RKO (cell line): Measurements from ENCODE around the gene CISH.

Experiments
- DNase-seq: peaks from one replicate; pipeline ENCODE4 v3.0.0-alpha.2; 2016; ENCODE audit warnings: low spot score

The CISH gene, protein sequence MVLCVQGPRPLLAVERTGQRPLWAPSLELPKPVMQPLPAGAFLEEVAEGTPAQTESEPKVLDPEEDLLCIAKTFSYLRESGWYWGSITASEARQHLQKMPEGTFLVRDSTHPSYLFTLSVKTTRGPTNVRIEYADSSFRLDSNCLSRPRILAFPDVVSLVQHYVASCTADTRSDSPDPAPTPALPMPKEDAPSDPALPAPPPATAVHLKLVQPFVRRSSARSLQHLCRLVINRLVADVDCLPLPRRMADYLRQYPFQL

GRCh38 chr3:50611464-50612233, at the start of gene CISH:
Gene CISH, minus strand, starts transcription at chr3:50611774. Its CDS starts 124 bp downstream, at chr3:50611650.
- peak; percentile 96 for DNase-seq

DNA sequence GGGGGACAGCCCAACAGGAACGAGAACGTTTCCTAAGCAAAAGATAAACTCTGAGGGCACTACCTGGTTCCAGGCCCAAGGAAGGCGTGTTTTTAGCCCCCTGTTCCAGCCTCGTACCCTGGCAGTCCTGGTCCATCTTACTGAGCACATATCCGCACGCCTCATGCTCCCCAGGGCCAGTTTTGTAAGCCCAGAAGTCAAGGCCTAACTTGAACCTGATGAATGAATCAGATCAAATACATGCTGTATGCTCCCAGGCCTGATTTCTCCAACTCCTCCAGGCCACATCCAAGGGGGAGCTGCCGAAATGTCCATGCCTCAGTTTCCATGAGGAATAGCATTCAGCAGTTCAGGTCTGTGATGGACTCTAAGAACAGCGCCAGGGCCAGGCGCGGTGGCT, 48.8 kb upstream of the CISH start:
- no peak for DNase-seq

- DNase-seq: no peak
Measured at GRCh38 chr3:50658831-50659230, 47.3 kb upstream of the CISH start.

DNA sequence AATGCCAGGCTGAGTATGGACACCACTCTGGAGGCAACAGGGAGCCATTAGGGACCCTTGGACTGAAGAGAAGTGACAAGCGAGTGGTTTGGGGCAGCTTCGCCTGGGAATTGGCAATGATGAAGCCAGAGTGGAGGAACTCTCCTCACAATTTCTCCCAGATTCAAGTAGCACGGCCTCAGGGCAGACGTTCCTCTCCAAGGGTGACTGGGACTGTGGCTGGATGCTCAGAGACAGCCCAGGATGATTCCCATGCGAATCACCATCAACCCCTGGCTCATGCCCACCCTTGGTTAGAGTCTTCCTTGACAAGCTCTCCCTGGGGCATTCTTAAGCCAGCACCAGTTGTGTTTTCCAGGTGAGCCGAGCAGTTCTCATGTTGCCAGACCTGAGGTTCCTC, 46.8 kb upstream of the CISH start:
- no peak for DNase-seq

DNA sequence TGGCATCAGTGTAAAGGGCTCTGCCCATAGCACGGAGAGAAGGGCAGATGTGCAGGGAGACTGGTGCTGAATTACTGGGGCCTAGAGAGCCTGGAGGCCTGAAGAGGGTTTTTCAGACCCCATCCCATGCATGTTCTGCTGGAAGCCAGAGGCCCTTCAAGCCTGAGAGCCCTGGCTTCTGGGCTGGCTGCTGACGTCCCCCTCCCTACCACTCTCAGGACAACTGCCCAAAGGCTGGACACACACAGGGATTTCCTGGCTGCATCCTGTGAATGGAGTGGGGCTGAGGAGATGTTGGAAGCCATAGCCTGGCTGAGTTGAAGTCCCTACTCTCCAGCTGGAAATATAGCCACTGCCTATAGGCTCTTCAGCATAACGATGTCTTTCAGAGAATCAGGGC, 46.2 kb upstream of the CISH start:
- DNase-seq: no peak

GRCh38 chr3:50657407-50657806, 45.8 kb upstream of the CISH start:
- DNase-seq: no peak

DNA sequence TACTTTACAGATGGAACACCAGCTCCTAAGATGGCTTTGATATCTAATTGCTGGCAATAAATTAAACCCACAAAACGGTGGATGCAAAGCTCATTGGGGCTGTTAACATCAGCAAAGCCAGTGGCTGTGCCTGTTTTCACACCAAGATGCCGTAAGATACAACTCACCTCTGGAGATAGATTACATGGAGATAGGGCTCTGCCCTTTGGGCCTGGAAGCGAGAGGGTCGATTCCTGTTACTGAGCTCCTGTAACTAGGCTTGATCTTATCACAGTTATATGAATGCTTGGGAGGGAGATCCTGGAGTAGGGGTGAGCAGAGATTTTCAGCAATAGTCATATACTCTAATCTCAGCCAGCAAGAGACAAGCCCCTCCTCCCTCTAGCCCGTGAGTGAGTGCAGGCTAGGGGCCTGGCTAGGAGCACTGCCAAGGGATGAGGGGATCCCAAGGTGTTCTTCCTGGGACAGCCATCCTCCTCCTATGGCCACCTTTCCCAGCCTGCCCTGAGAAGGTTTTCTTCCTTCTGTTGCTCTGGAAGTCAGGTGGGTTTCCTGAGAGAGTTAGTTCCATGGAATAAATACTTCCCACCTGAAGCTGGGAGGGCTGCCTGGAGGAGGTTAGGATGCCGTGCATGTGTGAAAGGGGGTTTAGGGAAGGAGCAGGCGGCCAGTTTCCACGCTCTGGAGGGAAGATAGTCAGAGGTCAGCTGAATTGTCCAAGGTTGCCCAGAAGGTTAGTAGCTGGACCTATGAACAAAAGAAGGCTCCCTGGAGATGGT, 45.0 kb upstream of the CISH start:
- DNase-seq: no peak

- peak; percentile 5 for DNase-seq
Measured at GRCh38 chr3:50655009-50655830, 43.6 kb upstream of the CISH start.

DNA sequence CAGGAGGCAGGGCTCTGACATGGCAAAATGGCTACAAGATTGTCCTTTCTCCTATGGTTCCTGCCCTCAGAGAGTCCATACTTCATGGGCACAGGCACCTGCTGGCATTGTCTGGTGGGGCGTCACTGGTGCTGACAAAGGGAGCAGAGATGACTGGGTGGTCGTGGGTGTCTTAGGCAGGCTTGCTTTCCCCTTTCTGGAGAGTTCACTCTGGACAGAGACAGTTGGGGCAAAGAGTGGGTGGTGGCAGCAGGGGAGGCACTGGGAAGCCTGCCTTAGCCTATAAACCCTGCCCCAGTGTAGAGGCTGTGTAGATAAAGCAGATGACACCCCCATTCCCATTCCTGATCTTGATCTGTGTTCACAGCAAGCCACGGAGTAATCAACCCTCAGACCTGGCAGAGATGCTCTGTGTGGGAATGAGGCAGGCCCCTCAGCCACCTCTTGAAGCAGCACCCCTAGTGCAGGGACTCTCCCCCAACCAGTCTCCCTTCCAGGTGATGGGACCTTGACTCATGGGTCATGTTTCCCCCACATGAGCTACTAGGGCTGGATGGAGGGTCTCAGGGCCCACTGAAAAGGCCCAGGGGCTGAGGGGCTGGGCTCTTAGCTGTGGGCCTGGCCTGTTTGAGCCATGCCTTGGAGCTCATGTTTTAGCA, 42.5 kb upstream of the CISH start:
- DNase-seq: no peak

- DNase-seq: peak; percentile 32
Measured at GRCh38 chr3:50652709-50653108, 41.1 kb upstream of the CISH start.

- no peak for DNase-seq
Measured at GRCh38 chr3:50651920-50652529, 40.5 kb upstream of the CISH start.

- DNase-seq: no peak
Measured at GRCh38 chr3:50651445-50651844, 39.9 kb upstream of the CISH start.

DNA sequence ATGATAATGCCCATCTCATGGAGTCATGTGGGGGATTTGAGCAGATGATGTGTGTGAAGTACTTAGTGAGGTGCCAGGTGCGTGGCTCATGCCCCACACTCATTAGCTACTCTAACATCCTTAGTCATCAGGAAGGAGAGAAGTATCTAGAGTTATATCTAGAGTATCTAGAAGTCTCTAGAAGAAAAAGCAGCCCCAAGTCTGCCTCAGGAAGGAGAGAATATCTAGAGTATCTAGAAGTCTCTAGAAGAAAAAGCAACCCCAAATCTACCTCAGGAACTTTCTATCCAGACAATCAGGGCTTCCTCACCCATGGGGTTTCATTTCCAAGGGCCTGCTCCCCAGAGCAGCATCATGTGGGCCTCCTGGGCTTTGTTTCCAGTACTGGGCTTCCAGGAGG, 38.4 kb upstream of the CISH start:
- no peak for DNase-seq

DNA sequence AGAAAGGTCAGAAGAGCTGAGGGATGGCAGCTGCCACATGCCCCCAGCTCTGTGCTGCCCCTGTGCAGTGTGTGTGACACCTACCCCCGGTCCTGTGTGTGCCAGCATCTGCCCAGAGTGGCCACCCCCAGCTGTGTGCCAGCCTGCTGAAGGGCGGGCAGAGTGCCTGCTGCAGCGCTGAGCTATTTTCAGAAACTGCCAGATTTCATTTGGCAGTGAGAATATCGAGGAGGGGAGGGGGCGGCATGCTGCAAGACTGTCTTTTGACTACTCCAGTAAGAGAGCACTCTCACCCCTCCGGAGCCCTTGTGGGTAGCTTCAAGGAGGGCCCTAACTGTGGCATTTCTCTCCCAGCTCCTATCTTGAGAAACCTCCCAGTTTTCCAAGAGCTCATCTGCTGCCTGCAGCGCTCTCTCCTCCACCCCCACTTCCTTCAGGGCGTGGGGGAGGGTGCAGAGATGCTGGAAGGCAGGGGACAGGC, 37.9 kb upstream of the CISH start:
- no peak for DNase-seq

- DNase-seq: no peak
Measured at GRCh38 chr3:50648944-50649343, 37.4 kb upstream of the CISH start.

- no peak for DNase-seq
Measured at GRCh38 chr3:50648313-50648712, 36.7 kb upstream of the CISH start.

GRCh38 chr3:50645378-50645777, 33.8 kb upstream of the CISH start:
- no peak for DNase-seq

DNA sequence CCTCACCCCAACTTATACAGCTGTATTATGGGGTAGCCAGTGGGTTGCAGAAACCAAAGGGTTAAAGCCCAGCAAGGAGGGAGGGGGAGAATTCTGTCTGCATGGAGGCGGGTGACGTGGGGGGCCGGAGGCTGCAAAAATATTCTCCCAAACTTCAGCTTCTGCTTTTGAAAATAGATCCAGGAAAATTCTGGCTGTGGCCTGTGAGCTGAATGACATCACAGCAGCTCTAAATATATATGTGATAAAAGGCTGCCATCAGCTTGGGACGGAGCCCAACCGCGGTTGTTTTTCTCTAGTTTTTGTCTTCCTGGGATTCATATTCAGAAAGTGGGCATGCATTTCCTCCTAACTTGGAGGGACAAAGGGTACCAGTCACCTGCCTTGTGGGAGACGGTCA, 33.0 kb upstream of the CISH start:
- DNase-seq: no peak

DNA sequence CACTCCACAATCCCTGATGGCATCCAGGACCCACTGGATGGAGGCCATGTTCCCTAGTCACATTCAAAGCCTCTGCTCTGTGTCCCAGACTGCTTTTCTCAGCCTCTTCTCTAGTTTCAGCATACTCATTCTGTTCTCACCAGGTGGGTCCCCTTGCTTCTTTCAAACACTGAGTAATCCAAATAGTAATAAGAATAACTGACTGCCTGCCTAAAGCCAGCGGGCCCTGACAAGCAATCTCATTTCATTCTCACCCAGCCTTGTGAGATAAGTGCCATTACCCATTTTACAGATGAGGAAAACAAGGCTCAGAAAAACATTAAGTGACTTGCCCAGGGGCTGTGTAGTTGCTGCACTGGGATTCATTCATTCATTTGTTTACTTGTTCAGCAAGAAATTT, 30.8 kb upstream of the CISH start:
- no peak for DNase-seq

DNA sequence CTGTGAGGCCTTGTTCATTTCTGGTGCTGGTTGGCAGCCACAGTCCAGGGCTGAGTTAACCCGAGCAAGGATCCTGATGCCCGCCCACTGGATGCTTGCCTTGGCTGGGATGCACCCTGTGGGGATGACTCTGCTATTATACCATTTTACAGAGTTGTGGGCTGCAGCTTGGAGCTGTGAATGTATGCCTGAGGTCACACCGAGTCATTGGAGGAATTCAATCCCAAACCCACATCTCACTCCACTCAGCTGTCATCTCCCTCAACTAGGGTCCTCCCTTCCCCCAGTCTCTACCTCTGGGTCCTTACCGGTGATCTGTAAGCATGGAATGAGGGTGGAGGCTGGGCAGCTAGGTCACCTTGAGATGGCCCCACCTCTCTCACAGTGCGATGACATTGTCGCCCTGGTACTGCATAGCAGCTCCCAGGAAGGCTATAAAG, 27.5 kb upstream of the CISH start:
- peak; percentile 72 for DNase-seq

DNA sequence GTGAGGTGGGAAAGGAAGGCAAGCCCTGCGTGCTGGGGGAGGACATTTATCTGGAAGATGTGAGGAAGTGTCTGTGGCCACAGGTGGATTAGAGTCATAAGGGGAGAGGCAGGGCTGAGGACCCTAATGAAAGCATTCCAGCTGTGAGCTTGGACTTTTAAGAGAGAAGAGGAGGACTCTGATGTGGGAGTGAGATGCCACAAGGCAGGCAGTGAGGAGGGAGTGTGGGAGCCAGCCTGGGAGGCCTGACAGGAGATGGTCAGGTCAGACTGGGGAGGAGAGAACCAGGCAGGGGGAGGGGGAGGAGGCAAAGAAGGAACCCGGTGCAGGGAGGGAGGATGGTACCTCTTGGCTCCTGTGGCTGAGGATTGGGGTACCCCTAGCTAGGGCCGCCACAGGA, 26.4 kb upstream of the CISH start:
- DNase-seq: no peak
